HCT116 (cell line): Measurements from ENCODE around the gene GIMAP4. TPM values are rescaled to one million over a fixed set of nuclear protein-coding genes. Genes with fewer than 3 reads are reported as not detected.

Experiments
- ATAC-seq: fragments of 200-7000 bp; cut with Tn5 transposase; 2 replicates; pipeline ENCODE4 v1.9.1; 2020; ENCODE audit warnings: mild to moderate bottlenecking, moderate library complexity
- BruUV-seq: library from RNA; stranded (reverse); fragments of 400-500 nt; replicated peaks from 2 replicates; lab custom pipeline; 2021; lab: Mats Ljungman, UMichigan
- CTCF ChIA-PET: fragments of 300-600 bp; sonication (Branson Sonifier 250); formaldehyde crosslinking; loops from one replicate; lab custom pipeline; 2021; ENCODE audit warnings: antibody characterized with exemption; lab: Charles Lee
- POLR2A ChIA-PET: fragments of 300-600, 350-600 bp; sonication (Branson Sonifier 250); formaldehyde crosslinking; loops from one replicate; lab custom pipeline; 2021; ENCODE audit warnings: antibody characterized with exemption; lab: Charles Lee
- RAD21 ChIA-PET, 2 experiments: fragments of 300-600 bp; sonication (Branson Sonifier 250); formaldehyde crosslinking; loops; one replicate each; lab custom pipeline; 2023; ENCODE audit warnings: low total read pairs in 2 of 2; ENCODE audit not compliant: uncharacterized antibody in 2 of 2, unreplicated experiment in 2 of 2, low non-redundant PET in 1 of 2; lab: Charles Lee
- DNase-seq: peaks from one replicate; pipeline ENCODE4 v3.0.0-alpha.2; 2010; ENCODE audit warnings: low read depth, low spot score
- H2AFZ ChIP-seq: fragments of 200-600 bp; shearing (Covaris generic), sonication (generic); 2 replicates; pipeline ENCODE4 v1.6.1; 2017; ENCODE audit warnings: low read depth, mixed run types, mixed read lengths, antibody characterized with exemption, low read length; ENCODE audit not compliant: poor library complexity, severe bottlenecking
- H3K27ac ChIP-seq: 2 replicates; pipeline ENCODE4 v1.5.1; 2012; ENCODE audit warnings: low read depth, low read length
- H3K27me3 ChIP-seq: fragments of 200-600 bp; sonication (generic); 2 replicates; pipeline ENCODE4 v1.6.1; 2016; ENCODE audit warnings: mixed run types, low read length, mixed read lengths; ENCODE audit not compliant: insufficient read depth
- H3K36me3 ChIP-seq, 2 experiments: fragments of 200-500 bp in 1 of 2; fragments of 200-600 bp in 1 of 2; sonication (Bioruptor generic) in 1 of 2; sonication (generic) in 1 of 2; 2 replicates each; pipeline versions ENCODE4 v1.5.1 to v1.6.1; 2014 to 2016; ENCODE audit warnings: low read length in 2 of 2, inconsistent platforms in 1 of 2, mixed read lengths in 1 of 2, mixed run types in 1 of 2; ENCODE audit not compliant: insufficient read depth in 2 of 2, control insufficient read depth in 1 of 2
- H3K4me1 ChIP-seq, 2 experiments: fragments of 200-600 bp in 1 of 2; sonication (generic) in 1 of 2; 2 replicates each; pipeline versions ENCODE4 v1.5.1 to v1.6.1; 2012 to 2017; ENCODE audit warnings: low read length in 2 of 2, inconsistent platforms in 1 of 2, mild to moderate bottlenecking in 1 of 2, mixed read lengths in 1 of 2, mixed run types in 1 of 2, moderate library complexity in 1 of 2; ENCODE audit not compliant: insufficient read depth in 2 of 2, control insufficient read depth in 1 of 2
- H3K4me2 ChIP-seq: fragments of 200-600 bp; sonication (generic); 2 replicates; pipeline ENCODE4 v1.6.1; 2017; ENCODE audit warnings: mixed run types, low read length, mixed read lengths
- H3K4me3 ChIP-seq, 2 experiments: fragments of 200-600 bp in 1 of 2; sonication (generic) in 1 of 2; replicated peaks in 1 of 2; 2 replicates each; pipeline ENCODE4 v1.5.1; 2011 to 2016; ENCODE audit warnings: low read length in 2 of 2, control low read depth in 1 of 2, low read depth in 1 of 2, mild to moderate bottlenecking in 1 of 2, mixed read lengths in 1 of 2, mixed run types in 1 of 2
- H3K79me2 ChIP-seq: fragments of 200-600 bp; sonication (generic); 2 replicates; pipeline ENCODE4 v1.6.1; 2017; ENCODE audit warnings: mild to moderate bottlenecking, mixed run types, low read length, moderate library complexity, mixed read lengths; ENCODE audit not compliant: insufficient read depth
- H3K9ac ChIP-seq: fragments of 200-600 bp; sonication (generic); 2 replicates; pipeline ENCODE4 v1.6.1; 2016; ENCODE audit warnings: low read length, mixed read lengths
- H3K9me2 ChIP-seq: fragments of 200-600 bp; sonication (generic), shearing (Covaris generic); 2 replicates; pipeline ENCODE4 v1.6.1; 2017; ENCODE audit warnings: mixed run types, mild to moderate bottlenecking, moderate library complexity; ENCODE audit not compliant: insufficient read depth
- H3K9me3 ChIP-seq, 2 experiments: fragments of 200-500 bp in 1 of 2; fragments of 200-600 bp in 1 of 2; sonication (Bioruptor generic) in 1 of 2; sonication (generic) in 1 of 2; 2 replicates each; pipeline ENCODE4 v1.6.1; 2014 to 2017; ENCODE audit warnings: low read length in 2 of 2, mixed read lengths in 2 of 2, inconsistent platforms in 1 of 2, low read depth in 1 of 2, mild to moderate bottlenecking in 1 of 2, mixed run types in 1 of 2, moderate library complexity in 1 of 2; ENCODE audit not compliant: control insufficient read depth in 1 of 2, insufficient read depth in 1 of 2
- H4K20me1 ChIP-seq: fragments of 200-600 bp; sonication (generic), shearing (Covaris generic); 2 replicates; pipeline ENCODE4 v1.6.1; 2017; ENCODE audit warnings: mixed run types, mild to moderate bottlenecking, moderate library complexity; ENCODE audit not compliant: insufficient read depth
- EGR1 ChIP-seq: IDR thresholded peaks from 2 replicates; pipeline ENCODE4 v1.6.1; 2012; ENCODE audit warnings: low read depth
- EZH2phosphoT487 ChIP-seq: fragments of 200-600 bp; IDR thresholded peaks from 2 replicates; pipeline ENCODE4 v1.6.1; 2018; ENCODE audit warnings: antibody characterized with exemption, borderline replicate concordance
- FOSL1 ChIP-seq: IDR thresholded peaks from 2 replicates; pipeline ENCODE4 v1.6.1; 2012; ENCODE audit warnings: low read depth
- JUND ChIP-seq: IDR thresholded peaks from 2 replicates; pipeline ENCODE4 v1.6.1; 2012
- POLR2A ChIP-seq: IDR thresholded peaks from 2 replicates; pipeline ENCODE4 v1.7.0; 2011; ENCODE audit warnings: borderline replicate concordance; ENCODE audit not compliant: insufficient read depth, insufficient read length; ENCODE audit errors: extremely low read depth
- RAD21 ChIP-seq: IDR thresholded peaks from 2 replicates; pipeline ENCODE4 v1.6.1; 2012; ENCODE audit warnings: low read depth, mild to moderate bottlenecking
- SRF ChIP-seq: IDR thresholded peaks from 2 replicates; pipeline ENCODE4 v1.6.1; 2012; ENCODE audit warnings: low read depth
- TCF7L2 ChIP-seq: IDR thresholded peaks from 2 replicates; pipeline ENCODE4 v1.7.0; 2011; ENCODE audit warnings: borderline replicate concordance, inconsistent platforms; ENCODE audit not compliant: insufficient read depth, insufficient read length; ENCODE audit errors: extremely low read depth
- intact Hi-C: fragments of 100-400 bp; cut with micrococcal nuclease; formaldehyde crosslinking; loops from 2 replicates; pipeline ENCODE4 v1.10.0; 2022
- total RNA-seq: library from RNA; stranded (reverse); gene quantifications from one replicate; pipeline ENCODE4 v1.2.1, GENCODE V29; 2021; ENCODE audit not compliant: unreplicated experiment
- TF ChIP-seq, protein P1 (sequence below): IDR thresholded peaks from 2 replicates; pipeline ENCODE4 v1.6.1; 2012; ENCODE audit warnings: low read depth
- TF ChIP-seq, protein P2 (sequence below): IDR thresholded peaks from 2 replicates; pipeline ENCODE4 v1.6.1; 2012

The GIMAP4 gene
- total RNA-seq, 1 experiment from 2014 or later = 0.49 TPM

- Histone ChIP-seq H3K4me1 (no peaks in the 10 kb centered on the region), H3K36me3 (no peaks in the 10 kb centered on the region), H3K4me2 (no peak overlapping the region), H3K9me2 (no peaks in the 10 kb centered on the region), H2AFZ (no peak overlapping the region), H3K27ac (no peak overlapping the region), H4K20me1 (no peaks in the 10 kb centered on the region), H3K79me2 (no peaks in the 10 kb centered on the region), H3K27me3 (peaks cover 17% of the 10 kb centered on the region), H3K9ac (no peak overlapping the region), H3K4me3 (no peak overlapping the region), H3K9me3 (no peaks in the 10 kb centered on the region)
- no TSS peak for BruUV-seq
- ChIA-PET CTCF (no interaction called here), RAD21 (no interaction called here), POLR2A (no interaction called here)
- DNase-seq (no peak), ATAC-seq (no peak)
- TF ChIP-seq FOSL1 (no peak), TCF7L2 (no peak), JUND (no peak), RAD21 (no peak), POLR2A (no peak)
- TF ChIP-seq, protein P1, sequence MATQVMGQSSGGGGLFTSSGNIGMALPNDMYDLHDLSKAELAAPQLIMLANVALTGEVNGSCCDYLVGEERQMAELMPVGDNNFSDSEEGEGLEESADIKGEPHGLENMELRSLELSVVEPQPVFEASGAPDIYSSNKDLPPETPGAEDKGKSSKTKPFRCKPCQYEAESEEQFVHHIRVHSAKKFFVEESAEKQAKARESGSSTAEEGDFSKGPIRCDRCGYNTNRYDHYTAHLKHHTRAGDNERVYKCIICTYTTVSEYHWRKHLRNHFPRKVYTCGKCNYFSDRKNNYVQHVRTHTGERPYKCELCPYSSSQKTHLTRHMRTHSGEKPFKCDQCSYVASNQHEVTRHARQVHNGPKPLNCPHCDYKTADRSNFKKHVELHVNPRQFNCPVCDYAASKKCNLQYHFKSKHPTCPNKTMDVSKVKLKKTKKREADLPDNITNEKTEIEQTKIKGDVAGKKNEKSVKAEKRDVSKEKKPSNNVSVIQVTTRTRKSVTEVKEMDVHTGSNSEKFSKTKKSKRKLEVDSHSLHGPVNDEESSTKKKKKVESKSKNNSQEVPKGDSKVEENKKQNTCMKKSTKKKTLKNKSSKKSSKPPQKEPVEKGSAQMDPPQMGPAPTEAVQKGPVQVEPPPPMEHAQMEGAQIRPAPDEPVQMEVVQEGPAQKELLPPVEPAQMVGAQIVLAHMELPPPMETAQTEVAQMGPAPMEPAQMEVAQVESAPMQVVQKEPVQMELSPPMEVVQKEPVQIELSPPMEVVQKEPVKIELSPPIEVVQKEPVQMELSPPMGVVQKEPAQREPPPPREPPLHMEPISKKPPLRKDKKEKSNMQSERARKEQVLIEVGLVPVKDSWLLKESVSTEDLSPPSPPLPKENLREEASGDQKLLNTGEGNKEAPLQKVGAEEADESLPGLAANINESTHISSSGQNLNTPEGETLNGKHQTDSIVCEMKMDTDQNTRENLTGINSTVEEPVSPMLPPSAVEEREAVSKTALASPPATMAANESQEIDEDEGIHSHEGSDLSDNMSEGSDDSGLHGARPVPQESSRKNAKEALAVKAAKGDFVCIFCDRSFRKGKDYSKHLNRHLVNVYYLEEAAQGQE = no peak
- intact Hi-C loops = no loop called here
Observed at GRCh38 chr7:150585199-150585598, 18.0 kb downstream of the GIMAP4 start.

- RAD21 ChIA-PET = no interaction called here
- TF ChIP-seq, protein P2, sequence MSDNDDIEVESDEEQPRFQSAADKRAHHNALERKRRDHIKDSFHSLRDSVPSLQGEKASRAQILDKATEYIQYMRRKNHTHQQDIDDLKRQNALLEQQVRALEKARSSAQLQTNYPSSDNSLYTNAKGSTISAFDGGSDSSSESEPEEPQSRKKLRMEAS = no peak
- TF ChIP-seq FOSL1 (no peak), EGR1 (no peak), EZH2phosphoT487 (no peak), POLR2A (no peak), SRF (no peak)
- TF ChIP-seq, protein P1 = no peak
Observed at GRCh38 chr7:150586068-150586784, 19.0 kb downstream of the GIMAP4 start.

More at GRCh38 chr7:150586068-150586784, 19.0 kb downstream of the GIMAP4 start:
- DNase-seq (no peak), ATAC-seq (no peak)
- H3K4me1 ChIP-seq = no peaks in the 10 kb centered on the region
- intact Hi-C loops = no loop called here
- ChIA-PET POLR2A (no interaction called here), CTCF (no interaction called here)
- peaks cover 11% of the 10 kb centered on the region for H3K27me3 ChIP-seq
- no peak overlapping the region for H3K9ac ChIP-seq
- H3K36me3 ChIP-seq = no peaks in the 10 kb centered on the region
- H3K4me2 ChIP-seq = no peak overlapping the region
- no peak overlapping the region for H2AFZ ChIP-seq
- no peaks in the 10 kb centered on the region for H3K9me2 ChIP-seq
- H4K20me1 ChIP-seq = no peaks in the 10 kb centered on the region
- no peak overlapping the region for H3K4me3 ChIP-seq
- BruUV-seq = no TSS peak
- H3K79me2 ChIP-seq = no peaks in the 10 kb centered on the region
- no peaks in the 10 kb centered on the region for H3K9me3 ChIP-seq
- no peak overlapping the region for H3K27ac ChIP-seq
